DMS153 treated with DMSO at 0.1 percent for 48 hours (cell line): Measurements from ENCODE around the gene C11orf68.
"Not testable (repeated sequence)": the region's sequence is repeated elsewhere in the genome, so short reads cannot be mapped to it uniquely, and the experiment has no call there.

Experiments used
- DNase-seq: peaks from one replicate; lab custom pipeline; 2025; ENCODE audit not compliant: unreplicated experiment; lab: John Stamatoyannopoulos, UW

Gene C11orf68

DNA sequence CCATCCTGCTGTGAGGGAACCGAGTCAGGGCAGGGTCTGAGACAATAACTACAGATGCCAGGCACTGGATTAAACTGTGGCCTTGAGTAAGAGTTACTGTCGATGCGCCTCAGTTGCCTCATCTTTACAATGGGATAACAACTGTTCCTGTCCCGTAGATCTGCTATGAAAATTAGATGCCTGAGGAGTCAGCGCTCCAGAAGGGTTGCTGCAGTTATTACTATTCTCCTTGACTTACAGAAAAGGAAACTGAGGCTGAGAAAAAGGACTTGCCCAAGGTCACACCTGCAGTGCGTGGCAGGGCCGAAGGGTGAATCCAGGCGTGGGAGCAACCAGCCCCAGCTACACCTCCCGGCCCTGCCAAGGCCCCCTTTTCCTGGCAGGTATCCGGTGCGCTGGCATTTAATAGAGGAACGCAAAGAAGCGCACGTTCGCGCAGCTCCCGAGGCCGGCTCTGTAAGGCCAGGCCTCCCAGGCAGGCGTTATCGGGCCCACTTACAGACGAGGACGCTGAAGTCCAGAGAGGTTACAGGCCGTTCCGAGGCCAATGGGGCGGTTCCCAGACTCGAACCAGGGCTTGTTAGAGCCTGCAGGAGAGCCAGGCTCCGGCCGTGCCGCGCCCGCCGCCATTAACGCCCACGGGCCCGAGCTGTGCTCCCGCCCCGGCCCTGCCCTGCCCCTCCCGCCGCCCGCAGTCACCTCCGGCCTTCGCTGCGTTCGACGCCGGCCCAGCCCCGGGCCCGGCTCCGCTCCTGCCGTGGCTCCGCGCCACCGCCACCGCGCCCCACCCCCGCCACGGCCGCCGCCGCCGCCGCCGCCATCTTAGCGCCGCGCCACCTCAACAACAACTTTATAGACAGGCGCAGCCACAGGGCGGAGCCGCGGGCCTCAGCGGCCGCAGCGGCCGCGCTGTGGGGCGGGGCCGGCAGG, at the start of gene C11orf68:
Gene C11orf68, minus strand, starts transcription at position 852 of the 930 bp plus-strand sequence. Its CDS starts 31 bp downstream, at position 821.
- DNase-seq: no peak

DNA sequence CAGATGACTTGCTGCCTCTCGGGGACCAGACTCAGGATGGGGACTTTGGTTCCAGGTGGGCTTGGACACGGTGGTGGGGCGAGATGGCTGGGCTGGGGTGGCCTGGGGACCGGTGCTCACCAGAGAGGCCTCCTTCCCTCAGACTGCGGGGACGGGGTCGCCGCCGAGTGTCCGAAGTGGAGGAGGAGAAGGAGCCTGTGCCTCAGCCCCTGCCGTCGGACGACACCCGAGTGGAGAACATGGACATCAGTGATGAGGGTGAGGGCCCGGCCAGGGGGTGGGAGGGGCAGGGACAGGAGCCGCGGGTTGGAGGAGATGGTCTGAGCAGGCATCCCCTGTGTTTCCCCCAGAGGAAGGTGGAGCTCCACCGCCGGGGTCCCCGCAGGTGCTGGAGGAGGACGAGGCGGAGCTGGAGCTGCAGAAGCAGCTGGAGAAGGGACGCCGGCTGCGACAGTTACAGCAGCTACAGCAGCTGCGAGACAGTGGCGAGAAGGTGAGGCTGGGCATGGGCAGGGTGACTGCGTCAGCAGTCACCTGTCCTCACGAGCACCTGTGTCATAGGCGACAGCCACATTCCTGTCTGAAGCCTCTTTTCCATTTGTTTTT, 48.6 kb upstream of the C11orf68 start:
- no peak for DNase-seq

DNA sequence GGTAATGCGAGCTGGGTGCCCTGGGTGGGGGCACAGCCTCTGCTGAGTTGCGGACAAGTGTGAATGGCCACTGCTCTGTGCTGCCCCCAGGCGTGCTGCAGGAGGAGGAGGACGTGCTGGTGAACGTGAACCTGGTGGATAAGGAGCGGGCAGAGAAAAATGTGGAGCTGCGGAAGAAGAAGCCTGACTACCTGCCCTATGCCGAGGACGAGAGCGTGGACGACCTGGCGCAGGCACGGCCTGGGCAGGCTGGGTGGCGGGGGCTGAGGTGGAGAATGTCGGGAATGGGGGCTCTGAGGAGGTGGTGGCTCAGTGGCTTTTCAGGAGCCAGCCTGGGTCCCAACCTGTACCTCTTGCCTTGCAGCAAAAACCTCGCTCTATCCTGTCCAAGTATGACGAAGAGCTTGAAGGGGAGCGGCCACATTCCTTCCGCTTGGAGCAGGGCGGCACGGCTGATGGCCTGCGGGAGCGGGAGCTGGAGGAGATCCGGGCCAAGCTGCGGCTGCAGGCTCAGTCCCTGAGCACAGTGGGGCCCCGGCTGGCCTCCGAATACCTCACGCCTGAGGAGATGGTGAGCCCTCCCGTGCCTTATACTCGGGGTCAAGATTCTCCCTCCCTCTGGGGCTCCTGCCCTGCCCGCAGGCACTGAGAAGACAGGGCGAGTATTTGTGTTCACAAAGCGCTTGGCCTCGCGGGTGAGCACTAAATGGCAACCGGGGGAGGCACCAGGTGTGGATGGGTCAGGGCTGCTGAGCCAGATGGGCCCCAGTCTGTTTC, 47.3 kb upstream of the C11orf68 start:
- no peak for DNase-seq

DNA sequence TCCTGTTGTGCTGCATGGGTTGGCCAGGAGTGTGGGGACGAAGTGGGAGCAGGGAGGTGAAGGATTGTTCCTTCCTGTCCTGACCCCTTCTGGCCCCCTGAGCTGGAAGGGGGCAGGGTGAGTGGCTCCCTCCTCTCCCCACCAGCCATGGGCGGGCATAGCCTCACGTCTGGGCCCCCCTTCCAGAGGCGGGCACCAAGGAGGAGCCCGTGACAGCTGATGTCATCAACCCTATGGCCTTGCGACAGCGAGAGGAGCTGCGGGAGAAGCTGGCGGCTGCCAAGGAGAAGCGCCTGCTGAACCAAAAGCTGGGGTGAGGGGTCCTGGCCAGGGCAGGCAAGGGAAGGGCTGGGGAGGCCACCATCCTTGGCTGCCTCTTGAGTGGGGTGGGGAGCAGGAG, 46.0 kb upstream of the C11orf68 start:
- no peak for DNase-seq

DNA sequence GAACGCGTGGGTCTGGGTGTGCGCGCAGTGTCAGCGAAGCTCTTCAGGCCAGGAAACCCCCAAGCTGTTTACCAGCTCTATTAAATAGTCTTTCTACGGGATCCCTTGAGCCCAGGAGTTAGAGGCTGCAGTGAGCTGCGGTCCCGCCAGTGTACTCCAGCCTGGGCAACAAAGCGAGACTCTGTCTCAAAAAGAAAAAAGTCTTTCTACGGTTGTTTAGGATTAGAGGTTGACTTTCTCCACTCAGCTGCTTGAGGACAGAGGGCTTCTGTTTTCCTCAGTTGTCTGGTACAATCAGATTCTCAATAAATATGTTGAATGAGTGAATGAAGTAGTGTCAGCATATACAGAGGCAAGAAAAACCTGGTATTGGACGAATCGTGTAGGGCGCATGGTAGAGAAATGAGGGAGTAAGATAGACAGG, 43.3 kb upstream of the C11orf68 start:
- no peak for DNase-seq

DNA sequence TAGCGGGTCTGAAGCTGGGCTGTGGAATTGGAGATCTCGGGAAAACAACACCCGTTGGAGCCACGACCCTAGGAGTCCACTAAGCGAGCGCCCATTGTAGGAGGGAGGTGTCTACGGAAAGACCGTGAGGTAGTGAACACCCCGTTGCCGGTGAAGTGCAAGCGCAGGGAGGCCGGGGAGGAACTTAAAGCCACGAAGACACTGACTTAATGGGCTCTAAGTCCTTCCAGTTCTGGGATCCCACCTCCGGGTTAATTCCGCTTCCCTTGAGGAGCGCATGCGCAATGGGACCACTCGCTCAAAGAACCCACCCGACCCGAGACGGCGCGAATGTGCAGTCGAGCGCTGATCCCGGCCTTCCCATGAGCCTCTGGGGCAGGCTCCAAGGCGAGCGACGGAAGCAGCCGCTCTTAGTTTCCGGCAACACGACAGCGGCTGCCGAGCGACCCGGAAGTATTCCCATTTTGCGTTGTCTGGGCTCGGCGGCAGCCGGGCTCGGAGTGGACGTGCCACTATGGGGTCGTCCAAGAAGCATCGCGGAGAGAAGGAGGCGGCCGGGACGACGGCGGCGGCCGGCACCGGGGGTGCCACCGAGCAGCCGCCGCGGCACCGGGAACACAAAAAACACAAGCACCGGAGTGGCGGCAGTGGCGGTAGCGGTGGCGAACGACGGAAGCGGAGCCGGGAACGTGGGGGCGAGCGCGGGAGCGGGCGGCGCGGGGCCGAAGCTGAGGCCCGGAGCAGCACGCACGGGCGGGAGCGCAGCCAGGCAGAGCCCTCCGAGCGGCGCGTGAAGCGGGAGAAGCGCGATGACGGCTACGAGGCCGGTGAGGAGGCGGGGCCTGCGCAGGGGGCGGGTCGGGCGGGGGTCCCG, 42.6 kb upstream of the C11orf68 start, which contains the start of gene SART1:
Gene SART1, plus strand, starts transcription at position 468 of the 874 bp plus-strand sequence. Its CDS starts 47 bp downstream, at position 515.
- DNase-seq: peak; percentile 93

DNA sequence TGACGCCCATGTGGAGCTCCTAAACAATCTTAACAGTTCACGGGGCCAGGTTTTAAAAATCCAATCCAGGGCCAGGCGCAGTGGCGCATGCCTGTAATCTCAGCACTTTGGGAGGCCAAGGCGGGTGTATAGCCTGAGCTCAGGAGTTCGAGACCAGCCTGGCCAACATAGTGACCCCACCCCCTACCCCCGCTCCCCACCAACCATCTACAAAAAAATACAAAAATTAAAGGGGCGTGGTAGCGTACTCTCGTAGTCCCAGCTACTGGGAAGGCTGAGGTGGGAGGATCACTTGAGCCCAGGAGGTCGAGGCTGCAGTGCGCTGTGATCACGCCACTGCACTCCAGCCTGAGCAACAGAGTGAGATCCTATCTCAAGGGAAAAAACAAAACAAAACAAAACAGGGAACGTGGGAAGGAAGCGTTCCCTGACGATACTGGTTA, 42.0 kb upstream of the C11orf68 start:
- no peak for DNase-seq

GRCh38 chr11:65958774-65959420, 40.0 kb upstream of the C11orf68 start:
- DNase-seq: no peak

DNA sequence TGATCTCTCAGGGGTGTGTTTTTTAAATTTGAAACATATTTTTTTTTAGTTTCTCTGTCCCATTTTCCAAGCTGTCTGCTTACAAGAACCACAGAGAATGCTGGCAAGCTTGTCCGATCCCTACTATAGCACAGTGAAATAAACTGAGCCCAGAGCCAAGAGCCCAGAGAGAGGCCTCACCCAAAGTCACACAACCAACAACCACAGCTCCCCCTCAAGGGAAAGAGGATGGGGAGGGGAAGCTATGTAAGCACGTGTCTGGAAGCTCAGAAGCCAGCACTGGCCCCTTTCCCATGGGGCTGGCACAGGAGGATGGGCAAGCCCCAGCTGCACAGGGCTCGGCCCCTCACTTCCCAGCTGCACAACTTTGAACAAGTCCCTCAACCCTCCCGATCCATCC, 39.4 kb upstream of the C11orf68 start:
- no peak for DNase-seq

DNA sequence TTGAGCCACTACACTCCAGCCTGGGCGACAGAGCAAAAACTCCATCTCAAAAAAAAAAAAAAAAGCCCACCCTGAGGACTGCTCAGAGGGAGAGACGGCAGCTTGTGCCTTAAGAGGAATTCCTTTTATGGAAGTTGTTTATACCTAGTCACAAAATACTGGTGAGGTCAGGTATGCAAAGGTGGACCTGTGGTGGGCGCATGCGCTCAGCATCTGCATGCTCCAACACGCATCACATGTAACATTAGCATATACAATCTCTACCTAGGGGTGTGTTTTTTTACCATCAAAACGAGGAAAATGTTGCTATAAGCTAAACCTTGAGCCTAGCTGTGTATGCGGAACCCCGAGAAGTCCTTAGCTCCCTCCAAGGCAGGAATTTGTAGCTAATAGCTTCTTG, 35.9 kb upstream of the C11orf68 start:
- no peak for DNase-seq

- no peak for DNase-seq
These were observed 34.6 kb upstream of the C11orf68 start for GRCh38 chr11:65953471-65953870.

DNA sequence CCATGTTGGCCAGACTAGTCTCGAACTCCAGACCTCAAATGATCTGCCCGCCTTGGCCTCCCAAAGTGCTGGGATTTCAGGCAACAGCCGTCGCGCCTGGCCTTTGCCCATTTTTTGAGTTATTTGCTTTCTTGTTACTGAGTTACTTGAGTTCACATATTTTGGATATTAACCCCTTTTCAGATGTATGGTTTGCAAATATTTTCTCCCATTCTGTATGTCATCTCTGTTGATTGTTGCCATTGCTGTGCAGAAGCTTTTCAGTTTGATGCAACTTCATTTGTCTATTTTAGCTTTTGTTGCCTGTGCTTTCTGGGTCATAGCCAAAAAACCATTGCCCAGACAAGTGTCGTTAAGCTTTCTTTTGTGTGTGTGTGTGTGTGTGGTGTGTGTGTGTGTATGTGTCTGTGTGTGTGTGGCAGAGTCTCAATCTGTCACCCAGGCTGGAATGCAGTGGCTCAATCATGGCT, 33.2 kb upstream of the C11orf68 start:
- DNase-seq: no peak

DNA sequence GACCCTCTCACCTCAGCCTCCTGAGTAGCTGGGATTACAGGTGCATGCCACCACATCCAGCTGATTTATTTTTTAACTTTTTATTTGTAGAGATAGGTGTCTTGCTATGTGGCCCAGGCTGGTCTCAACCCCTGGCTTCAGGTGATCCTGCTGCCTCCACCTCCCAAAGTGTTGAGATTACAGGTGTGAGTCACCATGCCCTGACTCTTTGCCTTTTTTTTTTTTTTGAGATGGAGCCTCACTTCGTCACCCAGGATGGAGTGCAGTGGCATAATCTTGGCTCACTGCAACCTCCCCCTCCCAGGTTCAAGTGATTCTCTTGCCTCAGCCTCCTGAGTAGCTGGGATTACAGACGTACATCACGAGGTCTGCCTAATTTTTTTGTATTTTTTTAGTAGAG, 32.8 kb upstream of the C11orf68 start:
- DNase-seq: not testable (repeated sequence)

- not testable (repeated sequence) for DNase-seq
These were observed 31.8 kb upstream of the C11orf68 start for GRCh38 chr11:65950711-65951110.

DNA sequence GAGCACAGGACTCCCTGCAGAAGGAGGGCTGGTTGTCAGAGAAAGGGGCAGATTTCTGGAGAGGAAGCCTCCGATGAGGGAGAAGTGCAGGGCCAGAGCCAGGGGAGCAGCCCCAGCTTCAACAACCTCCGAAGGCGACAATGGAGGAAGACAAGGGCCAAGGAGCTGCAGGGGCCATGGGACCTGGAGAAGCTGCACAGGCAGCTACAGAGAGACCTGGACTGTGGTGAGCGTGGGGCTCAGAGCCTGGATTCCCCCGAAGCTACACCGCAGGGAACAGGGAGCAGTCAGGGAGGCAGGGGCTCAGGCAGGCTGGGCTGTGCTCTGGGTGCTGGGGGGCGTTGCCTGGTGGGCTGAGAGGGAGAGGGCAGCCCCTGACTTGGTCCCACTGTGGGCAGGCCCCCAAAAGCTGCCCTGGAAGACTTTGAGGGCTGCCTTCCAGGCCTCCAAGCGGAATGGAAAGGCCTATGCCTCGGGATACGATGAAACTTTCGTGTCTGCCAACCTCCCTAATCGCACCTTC, 28.8 kb upstream of the C11orf68 start:
- DNase-seq: no peak

DNA sequence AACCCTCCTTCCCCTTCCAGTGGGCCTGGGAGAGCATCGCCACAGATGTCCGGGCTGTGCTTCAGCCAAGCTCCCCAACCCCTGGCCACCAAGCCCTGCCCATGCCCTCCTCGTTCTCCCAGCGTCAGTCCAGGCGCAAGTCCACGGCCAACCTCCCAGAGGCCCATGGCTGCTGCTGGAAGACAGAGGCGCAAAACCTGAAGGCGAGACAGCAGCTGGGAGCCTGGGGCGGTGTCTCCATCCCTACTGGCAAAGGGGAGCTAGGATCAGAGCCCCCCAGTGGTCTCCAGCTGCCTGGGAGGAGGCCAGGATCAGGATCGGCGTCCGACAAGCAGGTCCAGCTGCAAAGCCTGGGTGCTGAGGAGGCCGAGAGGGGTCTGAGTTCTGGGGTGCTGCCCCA, 28.3 kb upstream of the C11orf68 start:
- DNase-seq: no peak

GRCh38 chr11:65946655-65947054, 27.8 kb upstream of the C11orf68 start:
- DNase-seq: no peak

GRCh38 chr11:65945941-65946558, 27.2 kb upstream of the C11orf68 start:
- no peak for DNase-seq

- no peak for DNase-seq
These were observed 26.6 kb upstream of the C11orf68 start, which contains the start of gene TSGA10IP for GRCh38 chr11:65945430-65945911. TSGA10IP (plus strand) TSS chr11:65945480; CDS start chr11:65945676, 196 bp downstream.
